Lung (tissue), 12 donors: ENCODE measurements around the gene APBA2. TPM values are rescaled to one million over a fixed set of nuclear protein-coding genes. Genes with fewer than 3 reads are reported as not detected.

ENCODE experiments used
- ATAC-seq: fragments of 200-7000 bp; cut with Tn5 transposase; one replicate; pipeline ENCODE4 v1.9.1; 2020; ENCODE audit warnings: moderate number of reproducible peaks; ENCODE audit not compliant: insufficient read depth, low FRiP score
- DNase-seq, 3 donors: peaks; one replicate each; pipeline ENCODE4 v3.0.0-alpha.2; 2013 to 2017
- H3K27ac ChIP-seq, 2 donors: one replicate each; pipeline ENCODE4 v1.5.1; 2013; ENCODE audit warnings: mild to moderate bottlenecking in 2 of 2, moderate library complexity in 2 of 2, control low read depth in 1 of 2, inconsistent platforms in 1 of 2, low read depth in 1 of 2, low read length in 1 of 2
- H3K27me3 ChIP-seq, 3 donors: one replicate each; pipeline ENCODE4 v1.5.1; 2013; ENCODE audit warnings: low read length in 2 of 3; ENCODE audit not compliant: control insufficient read depth in 3 of 3, insufficient read depth in 3 of 3
- H3K36me3 ChIP-seq, 4 donors: one replicate each; pipeline ENCODE4 v1.5.1; 2013; ENCODE audit warnings: low read length in 4 of 4, mild to moderate bottlenecking in 1 of 4, moderate library complexity in 1 of 4; ENCODE audit not compliant: control insufficient read depth in 4 of 4, insufficient read depth in 4 of 4
- H3K4me1 ChIP-seq, 5 donors: one replicate each; pipeline ENCODE4 v1.5.1; 2013; ENCODE audit warnings: low read length in 5 of 5, mild to moderate bottlenecking in 2 of 5, moderate library complexity in 1 of 5; ENCODE audit not compliant: control insufficient read depth in 5 of 5, insufficient read depth in 5 of 5
- H3K4me3 ChIP-seq: one replicate; pipeline ENCODE4 v1.5.1; 2013; ENCODE audit warnings: mild to moderate bottlenecking, control low read depth, moderate library complexity
- H3K9ac ChIP-seq, 2 donors: one replicate each; pipeline ENCODE4 v1.5.1; 2013; ENCODE audit warnings: low read length in 2 of 2, control low read depth in 1 of 2; ENCODE audit not compliant: insufficient read depth in 1 of 2
- H3K9me3 ChIP-seq, 4 donors: one replicate each; pipeline ENCODE4 v1.5.1; 2013; ENCODE audit warnings: low read length in 3 of 4, mild to moderate bottlenecking in 1 of 4, moderate library complexity in 1 of 4; ENCODE audit not compliant: control insufficient read depth in 4 of 4, insufficient read depth in 3 of 4
- CTCF ChIP-seq: IDR thresholded peaks from 2 replicates; pipeline ENCODE4 v1.5.1; 2012; ENCODE audit warnings: mild to moderate bottlenecking; ENCODE audit errors: control extremely low read depth, extremely low read depth
- WGBS, 2 donors: extraction: QIAGEN DNeasy Blood & Tissue Kit; methylation state at CpG; one replicate each; pipeline ENCODE4 v1.1.7; 2013; 5-methylcytosine and 5-hydroxymethylcytosine counted together
- polyA plus RNA-seq, 2 donors: library from polyadenylated mRNA; stranded (reverse); fragments of 200-250 nt; gene quantifications; one replicate each; pipeline ENCODE4 v1.2.1, GENCODE V29; 2013
- total RNA-seq, 2 donors: library from RNA; depleted of rRNA in 1 of 2; stranded (reverse); fragments of >200 nt in 1 of 2; gene quantifications; one replicate each; pipeline ENCODE4 v1.2.1, GENCODE V29; 2014 to 2021
- donor health status: control.
- donor health status: control.
- donor health status: Bipolar disorder and iron deficiency.
- donor health status: healthy.
- donor health status: DM: yes; HTN: yes; CAD: no.

The APBA2 gene
- total and polyA plus RNA-seq, 4 donors, result 1.6 to 18.3 (median 4.5) TPM

- Histone ChIP-seq H3K36me3 (no peaks in the 10 kb centered on the region), H3K4me1 (no peaks in the 10 kb centered on the region), H3K27ac (no peak overlapping the region), H3K4me3 (no peak overlapping the region), H3K27me3 (no peaks in the 10 kb centered on the region), H3K9me3 (peaks cover 0 to 2% (median 0%) of the 10 kb centered on the region in 4 donors), H3K9ac (no peak overlapping the region)
- WGBS, 2 donors, result 81 to 86% methylated on average over 18 of the region's 18 CpGs
- ATAC-seq (no peak), DNase-seq (no peak)
- no peak for TF ChIP-seq CTCF
Measured at GRCh38 chr15:29149738-29150075, 263.9 kb downstream of the APBA2 start.

DNA sequence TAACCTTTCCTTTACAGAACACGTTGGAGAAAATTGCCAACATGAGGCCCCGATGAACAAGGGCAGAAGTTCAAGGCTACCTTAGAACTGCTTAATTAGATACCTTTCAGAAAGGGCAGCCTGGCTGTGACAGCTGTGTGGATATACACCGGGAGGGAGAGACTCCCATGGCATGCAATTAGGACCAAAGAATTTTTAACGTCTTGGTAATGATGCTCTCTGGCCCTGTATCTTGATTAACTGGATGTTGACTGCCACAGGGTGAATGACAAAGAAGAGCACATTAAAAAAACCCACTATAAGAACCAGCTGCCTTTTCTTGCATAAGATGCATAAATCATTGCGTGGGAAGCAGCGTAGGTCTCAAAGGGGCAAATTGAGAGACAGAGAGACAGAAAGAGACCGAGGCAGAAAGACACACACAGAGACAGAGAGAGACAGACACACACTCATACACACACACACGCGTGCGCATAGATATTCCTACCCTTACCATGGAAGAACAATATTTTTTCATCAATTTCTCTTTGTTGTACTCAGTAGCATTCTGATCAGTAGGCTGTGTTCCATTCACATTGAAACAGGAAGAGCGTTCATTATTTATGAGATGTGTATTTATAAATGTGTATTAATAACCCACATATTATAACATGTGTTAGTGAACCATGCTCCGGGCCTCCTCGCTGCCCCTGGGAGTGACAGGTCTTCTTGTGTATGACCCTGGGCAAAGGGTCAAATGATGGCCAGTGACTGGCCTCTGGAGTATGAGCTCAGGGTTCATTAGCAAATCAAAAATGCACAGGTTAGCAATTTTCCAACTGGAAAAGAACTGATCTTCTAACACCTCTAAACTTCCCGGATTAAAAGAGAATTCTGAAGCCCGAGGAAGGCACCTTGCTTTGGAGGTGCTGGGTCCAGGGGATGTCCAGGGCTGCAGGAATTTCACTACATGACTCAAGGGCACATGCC, 265.0 kb downstream of the APBA2 start:
- Histone ChIP-seq H3K27ac (no peak overlapping the region), H3K36me3 (no peaks in the 10 kb centered on the region), H3K9me3 (peaks cover 0 to 4% (median 0%) of the 10 kb centered on the region in 4 donors), H3K4me3 (no peak overlapping the region), H3K27me3 (no peaks in the 10 kb centered on the region), H3K4me1 (no peaks in the 10 kb centered on the region), H3K9ac (no peak overlapping the region)
- no peak for DNase-seq
- 81 to 84% methylated on average over 15 of the region's 15 CpGs for WGBS, 2 donors
- no peak for ATAC-seq
- no peak for TF ChIP-seq CTCF

DNA sequence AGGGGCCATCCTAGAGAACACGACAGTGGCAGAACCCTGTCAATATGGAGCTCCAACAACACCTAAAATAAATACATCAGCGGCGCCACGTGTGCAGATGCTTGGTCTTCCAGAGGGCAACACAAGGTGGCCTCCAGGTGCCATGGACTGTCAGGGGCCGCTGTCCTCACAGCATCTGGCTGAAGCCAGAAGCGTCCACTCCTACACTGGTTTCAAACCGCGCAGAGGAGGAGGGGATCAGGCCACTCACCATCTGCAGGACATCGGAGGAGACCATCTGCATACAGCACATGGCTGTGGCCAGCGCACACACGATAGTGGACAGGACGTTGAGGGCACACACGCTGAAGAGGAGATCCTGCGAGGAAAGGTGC, 265.7 kb downstream of the APBA2 start:
- Histone ChIP-seq H3K4me3 (no peak overlapping the region), H3K27ac (no peak overlapping the region), H3K9ac (no peak overlapping the region), H3K9me3 (peaks cover 0 to 4% (median 0%) of the 10 kb centered on the region in 4 donors), H3K36me3 (no peaks in the 10 kb centered on the region), H3K4me1 (no peaks in the 10 kb centered on the region), H3K27me3 (no peaks in the 10 kb centered on the region)
- DNase-seq, result no peak
- ATAC-seq, result no peak
- TF ChIP-seq CTCF, result no peak
- WGBS, 2 donors, result 93 to 94% methylated on average over 14 of the region's 14 CpGs
